Measurements from ENCODE around the gene C17orf113. TPM values are rescaled to one million over a fixed set of nuclear protein-coding genes. Genes with fewer than 3 reads are reported as not detected.

Gene C17orf113
- total RNA-seq, 4 donors from 2014 or later = 0.37 to 4.1 (median 3.7) TPM; not detected in 1

GRCh38 chr17:42062681-42063080 lies 12.3 kb upstream of the C17orf113 start:
- no peak overlapping the region for H3K27ac ChIP-seq

GRCh38 chr17:42061646-42062487 lies 11.5 kb upstream of the C17orf113 start:
- H3K9me3 ChIP-seq = no peaks in the 10 kb centered on the region
- in situ Hi-C loops (cut with MboI; ENCODE audit: low pct_ligation_motif_present in 1 of 4, low pct_unique_long_range_greater_than_20kb in 1 of 4, low sequenced_read_pairs in 3 of 4) = no loop called here
- 85% methylated on average over 5 of the region's 5 CpGs; no CpG with 5 or more reads in 1 of the 2 donors for WGBS, 2 donors (ENCODE audit: low coverage in 1 of 2)
- no peaks in the 10 kb centered on the region for H3K27me3 ChIP-seq
- intact Hi-C loops (cut with DNase I; ENCODE audit: low total_unique reads) = no loop called here
- H3K27ac ChIP-seq = no peak overlapping the region
- no peaks in the 10 kb centered on the region for H3K36me3 ChIP-seq
- TF ChIP-seq POLR2AphosphoS5 (IDR thresholded peaks at IDR 0.05) (no peak), POLR2A (IDR thresholded peaks at IDR 0.05) (no peak), EP300 (IDR thresholded peaks at IDR 0.05; ENCODE audit: low read depth) (no peak)
- TF ChIP-seq, protein P1, sequence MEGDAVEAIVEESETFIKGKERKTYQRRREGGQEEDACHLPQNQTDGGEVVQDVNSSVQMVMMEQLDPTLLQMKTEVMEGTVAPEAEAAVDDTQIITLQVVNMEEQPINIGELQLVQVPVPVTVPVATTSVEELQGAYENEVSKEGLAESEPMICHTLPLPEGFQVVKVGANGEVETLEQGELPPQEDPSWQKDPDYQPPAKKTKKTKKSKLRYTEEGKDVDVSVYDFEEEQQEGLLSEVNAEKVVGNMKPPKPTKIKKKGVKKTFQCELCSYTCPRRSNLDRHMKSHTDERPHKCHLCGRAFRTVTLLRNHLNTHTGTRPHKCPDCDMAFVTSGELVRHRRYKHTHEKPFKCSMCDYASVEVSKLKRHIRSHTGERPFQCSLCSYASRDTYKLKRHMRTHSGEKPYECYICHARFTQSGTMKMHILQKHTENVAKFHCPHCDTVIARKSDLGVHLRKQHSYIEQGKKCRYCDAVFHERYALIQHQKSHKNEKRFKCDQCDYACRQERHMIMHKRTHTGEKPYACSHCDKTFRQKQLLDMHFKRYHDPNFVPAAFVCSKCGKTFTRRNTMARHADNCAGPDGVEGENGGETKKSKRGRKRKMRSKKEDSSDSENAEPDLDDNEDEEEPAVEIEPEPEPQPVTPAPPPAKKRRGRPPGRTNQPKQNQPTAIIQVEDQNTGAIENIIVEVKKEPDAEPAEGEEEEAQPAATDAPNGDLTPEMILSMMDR (IDR thresholded peaks at IDR 0.05) = no peak
- no peak for DNase-seq
- H3K4me3 ChIP-seq = no peak overlapping the region
- no peaks in the 10 kb centered on the region for H3K4me1 ChIP-seq

More at GRCh38 chr17:42062681-42063080, 12.3 kb upstream of the C17orf113 start:
- in situ Hi-C loops (cut with MboI; ENCODE audit: low pct_ligation_motif_present in 1 of 4, low pct_unique_long_range_greater_than_20kb in 1 of 4, low sequenced_read_pairs in 3 of 4) (no loop called here), intact Hi-C loops (cut with DNase I; ENCODE audit: low total_unique reads) (no loop called here)
- no peaks in the 10 kb centered on the region for H3K36me3 ChIP-seq
- DNase-seq = no peak
- no peak for TF ChIP-seq POLR2A (IDR thresholded peaks at IDR 0.05)
- no peak for TF ChIP-seq EP300 (IDR thresholded peaks at IDR 0.05; ENCODE audit: low read depth)
- TF ChIP-seq, protein P1 (IDR thresholded peaks at IDR 0.05) = no peak
- no peak for TF ChIP-seq POLR2AphosphoS5 (IDR thresholded peaks at IDR 0.05)
- H3K4me1 ChIP-seq = peaks cover 0 to 5% (median 4%) of the 10 kb centered on the region in 4 donors
- WGBS, 2 donors (ENCODE audit: low coverage in 1 of 2) = 90 to 100% methylated on average over 1 to 14 of the region's 14 CpGs
- H3K4me3 ChIP-seq = no peak overlapping the region
- H3K27me3 ChIP-seq = no peaks in the 10 kb centered on the region
- no peaks in the 10 kb centered on the region for H3K9me3 ChIP-seq

- intact Hi-C loops (cut with DNase I; ENCODE audit: low total_unique reads) (no loop called here), in situ Hi-C loops (cut with MboI; ENCODE audit: low pct_ligation_motif_present in 1 of 4, low pct_unique_long_range_greater_than_20kb in 1 of 4, low sequenced_read_pairs in 3 of 4) (no loop called here)
- Histone ChIP-seq H3K27ac (no peak overlapping the region), H3K27me3 (no peaks in the 10 kb centered on the region), H3K9me3 (no peaks in the 10 kb centered on the region), H3K36me3 (no peaks in the 10 kb centered on the region), H3K4me1 (no peaks in the 10 kb centered on the region), H3K4me3 (no peak overlapping the region)
- WGBS, 2 donors (ENCODE audit: low coverage in 1 of 2) = 47 to 68% methylated on average over 3 to 4 of the region's 4 CpGs
- TF ChIP-seq EP300 (IDR thresholded peaks at IDR 0.05; ENCODE audit: low read depth) (no peak), POLR2AphosphoS5 (IDR thresholded peaks at IDR 0.05) (no peak), POLR2A (IDR thresholded peaks at IDR 0.05) (no peak)
- TF ChIP-seq, protein P1 (IDR thresholded peaks at IDR 0.05) = no peak
- peak; percentile 53 for DNase-seq
Observed at GRCh38 chr17:42060231-42060630, 9.8 kb upstream of the C17orf113 start.

DNA sequence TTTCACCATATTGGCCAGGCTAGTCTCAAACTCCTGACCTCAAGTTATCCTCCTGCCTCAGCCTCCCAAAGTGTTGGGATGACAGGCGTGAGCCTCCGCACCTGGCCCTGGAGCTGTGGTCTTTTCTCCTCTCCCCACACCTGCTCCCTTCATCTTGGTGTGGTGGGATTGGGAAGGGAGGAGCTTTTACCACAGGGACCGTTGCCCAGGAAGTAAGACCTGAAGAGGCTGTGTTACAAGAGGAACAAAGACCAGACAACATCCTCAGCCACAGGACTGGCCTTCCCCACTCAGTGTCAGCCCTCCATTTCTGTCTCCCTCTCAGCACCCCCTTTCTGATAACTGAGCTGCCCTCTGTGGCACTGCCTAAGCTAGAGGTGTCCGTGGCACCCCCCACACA lies 9.4 kb upstream of the C17orf113 start:
- TF ChIP-seq POLR2A (IDR thresholded peaks at IDR 0.05) (no peak), EP300 (IDR thresholded peaks at IDR 0.05; ENCODE audit: low read depth) (no peak), POLR2AphosphoS5 (IDR thresholded peaks at IDR 0.05) (no peak)
- TF ChIP-seq, protein P1 (IDR thresholded peaks at IDR 0.05) = no peak
- no peaks in the 10 kb centered on the region for H3K4me1 ChIP-seq
- WGBS, 2 donors (ENCODE audit: low coverage in 1 of 2) = 68% methylated on average over 4 of the region's 4 CpGs; no CpG with 5 or more reads in 1 of the 2 donors
- in situ Hi-C loops (cut with MboI; ENCODE audit: low pct_ligation_motif_present in 1 of 4, low pct_unique_long_range_greater_than_20kb in 1 of 4, low sequenced_read_pairs in 3 of 4) = no loop called here
- H3K27me3 ChIP-seq = no peaks in the 10 kb centered on the region
- intact Hi-C loops (cut with DNase I; ENCODE audit: low total_unique reads) = no loop called here
- no peak for DNase-seq
- no peak overlapping the region for H3K27ac ChIP-seq
- no peaks in the 10 kb centered on the region for H3K9me3 ChIP-seq
- no peak overlapping the region for H3K4me3 ChIP-seq
- H3K36me3 ChIP-seq = no peaks in the 10 kb centered on the region
